GM12864 (cell line): ENCODE results near the gene NAP1L4.

ENCODE experiments used
- DNase-seq: peaks from one replicate; pipeline ENCODE4 v3.0.0-alpha.2; 2011; ENCODE audit warnings: low read depth
- H3K4me3 ChIP-seq: 2 replicates; pipeline ENCODE4 v1.5.1; 2011; ENCODE audit warnings: mild to moderate bottlenecking, low read depth, low read length, control low read depth
- TF ChIP-seq, protein P1 (sequence below): IDR thresholded peaks from 2 replicates; pipeline ENCODE4 v1.5.1; 2011; ENCODE audit warnings: low read depth, mild to moderate bottlenecking, moderate library complexity, low read length, control low read depth, inconsistent platforms; ENCODE audit errors: missing control alignments

Gene NAP1L4

DNA sequence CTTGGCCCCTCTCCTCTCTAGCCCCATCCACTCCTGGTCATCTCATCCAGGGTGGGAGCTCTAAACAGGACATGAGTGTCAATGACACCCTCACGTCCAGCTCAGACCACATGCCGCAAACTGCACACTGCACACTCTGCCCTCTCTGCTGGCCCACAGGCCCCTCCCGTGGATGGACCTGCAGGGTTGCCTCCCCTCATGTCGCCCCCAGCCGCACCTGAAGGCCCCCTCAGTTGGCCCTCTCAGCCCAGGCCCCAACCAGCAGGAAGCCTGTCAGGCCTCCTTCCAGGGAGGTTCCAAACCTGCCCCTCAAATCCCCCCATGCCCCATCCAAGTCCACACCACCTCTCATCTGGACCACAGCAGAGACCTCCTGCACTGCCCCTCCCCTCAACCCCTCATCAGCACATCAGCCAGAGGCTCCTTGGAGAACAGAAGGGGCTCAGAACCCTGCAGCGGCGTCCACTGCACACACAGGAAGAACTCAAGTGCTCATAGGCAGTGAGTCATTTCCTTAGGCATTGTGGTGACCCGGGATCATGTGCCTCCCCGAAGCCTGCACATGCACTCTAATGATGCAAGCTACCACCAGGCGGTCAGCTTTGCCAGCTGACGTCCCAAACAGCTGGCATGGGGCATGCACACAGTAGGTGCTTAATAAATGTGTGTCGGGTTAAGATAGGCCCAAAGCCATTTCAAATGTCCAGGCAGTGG, 93.6 kb downstream of the NAP1L4 start:
- TF ChIP-seq, protein P1, sequence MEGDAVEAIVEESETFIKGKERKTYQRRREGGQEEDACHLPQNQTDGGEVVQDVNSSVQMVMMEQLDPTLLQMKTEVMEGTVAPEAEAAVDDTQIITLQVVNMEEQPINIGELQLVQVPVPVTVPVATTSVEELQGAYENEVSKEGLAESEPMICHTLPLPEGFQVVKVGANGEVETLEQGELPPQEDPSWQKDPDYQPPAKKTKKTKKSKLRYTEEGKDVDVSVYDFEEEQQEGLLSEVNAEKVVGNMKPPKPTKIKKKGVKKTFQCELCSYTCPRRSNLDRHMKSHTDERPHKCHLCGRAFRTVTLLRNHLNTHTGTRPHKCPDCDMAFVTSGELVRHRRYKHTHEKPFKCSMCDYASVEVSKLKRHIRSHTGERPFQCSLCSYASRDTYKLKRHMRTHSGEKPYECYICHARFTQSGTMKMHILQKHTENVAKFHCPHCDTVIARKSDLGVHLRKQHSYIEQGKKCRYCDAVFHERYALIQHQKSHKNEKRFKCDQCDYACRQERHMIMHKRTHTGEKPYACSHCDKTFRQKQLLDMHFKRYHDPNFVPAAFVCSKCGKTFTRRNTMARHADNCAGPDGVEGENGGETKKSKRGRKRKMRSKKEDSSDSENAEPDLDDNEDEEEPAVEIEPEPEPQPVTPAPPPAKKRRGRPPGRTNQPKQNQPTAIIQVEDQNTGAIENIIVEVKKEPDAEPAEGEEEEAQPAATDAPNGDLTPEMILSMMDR = no peak
- H3K4me3 ChIP-seq = no peak overlapping the region
- no peak for DNase-seq

DNA sequence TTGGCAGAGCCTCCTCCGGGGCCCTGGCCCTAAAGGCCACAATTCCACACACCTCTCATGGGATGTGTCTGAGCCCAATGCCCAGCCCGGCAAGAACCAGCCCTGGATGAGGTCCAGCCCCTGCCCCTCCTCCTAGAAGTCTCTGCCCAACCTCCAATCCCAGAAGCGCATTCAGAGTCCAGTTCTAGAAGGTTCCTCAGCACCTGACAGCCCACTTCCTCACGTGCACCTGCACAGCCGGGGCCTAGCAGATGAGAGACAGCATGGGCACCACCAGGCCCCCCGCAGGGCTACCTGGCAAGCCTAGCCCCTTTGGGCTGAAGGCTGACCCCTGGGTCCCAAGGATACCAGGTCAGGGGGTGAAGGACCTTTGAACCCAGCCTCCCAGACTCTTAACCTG, 95.1 kb downstream of the NAP1L4 start:
- H3K4me3 ChIP-seq = no peak overlapping the region
- TF ChIP-seq, protein P1 = no peak
- no peak for DNase-seq

DNA sequence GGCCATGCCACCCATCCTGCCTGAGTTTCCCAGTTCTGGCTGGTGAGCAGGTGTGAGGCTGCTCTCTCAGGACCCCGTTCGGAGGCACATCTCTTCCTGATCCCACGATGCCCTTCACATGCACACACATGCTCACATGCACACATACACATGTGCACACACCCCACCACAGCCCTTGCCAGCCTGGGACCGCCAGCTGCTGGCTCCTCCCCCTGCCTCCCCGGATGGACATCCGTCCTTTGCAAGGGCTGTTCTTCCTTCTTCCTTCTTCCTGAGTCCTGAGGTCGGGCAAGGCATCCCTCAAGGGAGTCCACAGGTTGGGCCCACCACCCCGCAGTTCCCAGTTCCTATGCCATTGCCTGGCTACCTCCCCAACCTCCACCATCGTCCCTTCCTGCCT, 96.1 kb downstream of the NAP1L4 start:
- TF ChIP-seq, protein P1 = no peak
- DNase-seq = no peak
- no peak overlapping the region for H3K4me3 ChIP-seq
